Endothelial cell of umbilical vein (primary cell): ENCODE measurements around the gene LSM14A.

Experiments
- CTCF ChIP-seq, 2 donors: IDR thresholded peaks; 1 replicate in 1 of 2; 2 replicates in 1 of 2; pipeline ENCODE4 v1.5.1; 2011; ENCODE audit warnings: low read length in 2 of 2, mild to moderate bottlenecking in 2 of 2, moderate library complexity in 2 of 2, control low read depth in 1 of 2, inconsistent platforms in 1 of 2, low read depth in 1 of 2; ENCODE audit not compliant: insufficient read depth in 1 of 2; ENCODE audit errors: extremely low read depth in 1 of 2
- EZH2 ChIP-seq: IDR thresholded peaks from 2 replicates; pipeline ENCODE4 v1.6.1; 2012; ENCODE audit warnings: borderline replicate concordance, low read depth, mild to moderate bottlenecking, moderate library complexity, low read length, inconsistent platforms; ENCODE audit not compliant: severe bottlenecking
- FOS ChIP-seq: IDR thresholded peaks from 2 replicates; pipeline ENCODE4 v1.6.1; 2011; ENCODE audit warnings: mild to moderate bottlenecking, low read length, moderate library complexity, borderline replicate concordance; ENCODE audit not compliant: insufficient read depth
- GATA2 ChIP-seq: IDR thresholded peaks from 2 replicates; pipeline ENCODE4 v1.7.0; 2011; ENCODE audit warnings: low read depth, mild to moderate bottlenecking, moderate library complexity, mixed read lengths, low read length; ENCODE audit not compliant: insufficient read length, insufficient read depth
- JUN ChIP-seq: IDR thresholded peaks from 2 replicates; pipeline ENCODE4 v1.6.1; 2011; ENCODE audit warnings: borderline replicate concordance, low read depth; ENCODE audit not compliant: insufficient read length, insufficient read depth
- MAX ChIP-seq: IDR thresholded peaks from 2 replicates; pipeline ENCODE4 v1.6.1; 2011; ENCODE audit not compliant: insufficient read depth, insufficient read length
- MYC ChIP-seq: IDR thresholded peaks from one replicate; pipeline ENCODE4 v1.6.1; 2011; ENCODE audit warnings: mild to moderate bottlenecking, low read depth, low read length
- POLR2A ChIP-seq: IDR thresholded peaks from 2 replicates; pipeline ENCODE4 v1.6.1; 2012; ENCODE audit warnings: low read depth, mild to moderate bottlenecking, control low read depth, low read length
- POLR2AphosphoS5 ChIP-seq: IDR thresholded peaks from 2 replicates; pipeline ENCODE4 v1.6.1; 2012; ENCODE audit warnings: low read depth, mild to moderate bottlenecking, control low read depth, low read length, moderate library complexity; ENCODE audit not compliant: insufficient read depth

- TF ChIP-seq CTCF (IDR thresholded peaks at IDR 0.05; ENCODE audit: extremely low read depth in 1 of 2, insufficient read depth in 1 of 2, low read depth in 1 of 2, low read length in 2 of 2) (no peak), MAX (no peak), EZH2 (no peak), POLR2AphosphoS5 (no peak), MYC (no peak), JUN (no peak), POLR2A (no peak), FOS (no peak), GATA2 (no peak)
These were observed 16.1 kb downstream of the LSM14A start for GRCh38 chr19:34188408-34188807.
